ENCODE measurements around the gene TNNI3K.

DNA sequence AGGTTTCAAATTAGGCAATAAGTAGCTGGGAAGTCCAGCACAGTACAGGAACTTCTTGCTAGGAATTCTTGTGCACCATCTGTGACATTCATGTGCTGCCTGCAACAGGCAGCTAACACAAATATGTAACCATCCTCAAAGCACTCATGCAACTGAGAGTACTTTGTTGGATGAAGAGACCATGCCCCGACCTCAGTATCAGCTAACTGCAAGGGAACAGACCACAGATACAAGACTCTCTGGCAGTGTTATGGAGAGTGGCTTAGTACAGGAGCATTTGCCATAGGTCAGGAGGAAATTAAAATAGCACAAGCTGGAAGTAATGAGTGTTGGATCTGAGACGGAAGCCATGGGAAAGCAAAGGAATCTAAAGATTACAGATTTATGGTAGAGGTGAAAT lies 153.7 kb downstream of the TNNI3K start:
- TF ChIP-seq, protein P1, sequence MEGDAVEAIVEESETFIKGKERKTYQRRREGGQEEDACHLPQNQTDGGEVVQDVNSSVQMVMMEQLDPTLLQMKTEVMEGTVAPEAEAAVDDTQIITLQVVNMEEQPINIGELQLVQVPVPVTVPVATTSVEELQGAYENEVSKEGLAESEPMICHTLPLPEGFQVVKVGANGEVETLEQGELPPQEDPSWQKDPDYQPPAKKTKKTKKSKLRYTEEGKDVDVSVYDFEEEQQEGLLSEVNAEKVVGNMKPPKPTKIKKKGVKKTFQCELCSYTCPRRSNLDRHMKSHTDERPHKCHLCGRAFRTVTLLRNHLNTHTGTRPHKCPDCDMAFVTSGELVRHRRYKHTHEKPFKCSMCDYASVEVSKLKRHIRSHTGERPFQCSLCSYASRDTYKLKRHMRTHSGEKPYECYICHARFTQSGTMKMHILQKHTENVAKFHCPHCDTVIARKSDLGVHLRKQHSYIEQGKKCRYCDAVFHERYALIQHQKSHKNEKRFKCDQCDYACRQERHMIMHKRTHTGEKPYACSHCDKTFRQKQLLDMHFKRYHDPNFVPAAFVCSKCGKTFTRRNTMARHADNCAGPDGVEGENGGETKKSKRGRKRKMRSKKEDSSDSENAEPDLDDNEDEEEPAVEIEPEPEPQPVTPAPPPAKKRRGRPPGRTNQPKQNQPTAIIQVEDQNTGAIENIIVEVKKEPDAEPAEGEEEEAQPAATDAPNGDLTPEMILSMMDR (IDR thresholded peaks at IDR 0.05; ENCODE audit: low read depth, low read length, poor library complexity, severe bottlenecking) = no peak
- no peak for TF ChIP-seq EZH2phosphoT487 (IDR thresholded peaks at IDR 0.05; ENCODE audit: borderline replicate concordance, low read length)

Data from DOHH2 (cell line).